HG02938 (cell line): ENCODE measurements around the gene PCSK6.

Experiments
- ATAC-seq: cut with Tn5 transposase; IDR thresholded peaks from one replicate; pipeline ENCODE4 v1.9.1; 2021; ENCODE audit warnings: mild to moderate bottlenecking, moderate library complexity; ENCODE audit not compliant: unreplicated experiment

PCSK6 gene

GRCh38 chr15:101489599-101490407, at the start of gene PCSK6:
TSS of gene PCSK6 (minus strand) at chr15:101489707. CDS start at chr15:101489670, 37 bp downstream.
- ATAC-seq, result no peak

- no peak for ATAC-seq
These were observed 49.5 kb upstream of the PCSK6 start for GRCh38 chr15:101538996-101539395.

- ATAC-seq, result no peak
These were observed 48.7 kb upstream of the PCSK6 start for GRCh38 chr15:101538177-101538576.

- ATAC-seq, result no peak
These were observed 48.1 kb upstream of the PCSK6 start for GRCh38 chr15:101537483-101538080.

GRCh38 chr15:101536875-101537405, 47.4 kb upstream of the PCSK6 start:
- ATAC-seq, result no peak

- no peak for ATAC-seq
These were observed 46.8 kb upstream of the PCSK6 start for GRCh38 chr15:101536166-101536874.

GRCh38 chr15:101535170-101535902, 45.8 kb upstream of the PCSK6 start:
- ATAC-seq, result no peak

- ATAC-seq, result no peak
These were observed 45.0 kb upstream of the PCSK6 start for GRCh38 chr15:101534376-101534970.

GRCh38 chr15:101533371-101534140, 44.0 kb upstream of the PCSK6 start:
- no peak for ATAC-seq

- no peak for ATAC-seq
These were observed 43.4 kb upstream of the PCSK6 start for GRCh38 chr15:101532865-101533264.

- no peak for ATAC-seq
These were observed 41.7 kb upstream of the PCSK6 start for GRCh38 chr15:101531170-101531569.

GRCh38 chr15:101530224-101530958, 40.9 kb upstream of the PCSK6 start:
- ATAC-seq, result no peak

GRCh38 chr15:101528917-101529299, 39.4 kb upstream of the PCSK6 start:
- no peak for ATAC-seq

- no peak for ATAC-seq
These were observed 38.8 kb upstream of the PCSK6 start for GRCh38 chr15:101528108-101528916.

GRCh38 chr15:101526890-101527289, 37.4 kb upstream of the PCSK6 start:
- no peak for ATAC-seq

- no peak for ATAC-seq
These were observed 36.9 kb upstream of the PCSK6 start for GRCh38 chr15:101526442-101526841.

- no peak for ATAC-seq
These were observed 36.5 kb upstream of the PCSK6 start for GRCh38 chr15:101526021-101526420.

- no peak for ATAC-seq
These were observed 35.7 kb upstream of the PCSK6 start for GRCh38 chr15:101525087-101525669.
